GM19455 (cell line): ENCODE results near the gene FZD10.

Experiments
- ATAC-seq: cut with Tn5 transposase; IDR thresholded peaks from one replicate; pipeline ENCODE4 v1.9.1; 2021; ENCODE audit not compliant: unreplicated experiment

FZD10 gene

DNA sequence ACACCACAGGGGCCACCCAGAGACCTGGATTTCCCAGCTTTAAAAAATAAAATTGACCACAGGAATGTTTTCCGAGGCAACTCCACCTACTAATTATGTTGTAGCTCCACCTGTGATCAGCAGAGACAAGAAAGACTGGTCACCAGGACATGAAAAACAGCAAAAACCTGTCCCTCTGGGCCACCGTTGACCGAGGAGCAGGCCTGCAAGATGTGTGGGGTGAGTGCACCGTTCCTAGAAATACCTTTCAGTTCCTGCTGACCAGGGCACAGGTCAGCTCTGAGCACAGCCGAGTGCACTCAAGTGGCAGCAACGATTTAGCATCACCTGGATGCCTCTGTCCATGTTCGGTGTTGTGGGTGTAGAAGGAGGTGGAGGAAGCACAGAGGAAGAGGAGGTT lies 16.9 kb downstream of the FZD10 start:
- no peak for ATAC-seq

- ATAC-seq, result no peak
These were observed 17.4 kb downstream of the FZD10 start for GRCh38 chr12:130179621-130180020.

- no peak for ATAC-seq
These were observed 18.9 kb downstream of the FZD10 start for GRCh38 chr12:130181211-130181610.

- ATAC-seq, result no peak
These were observed 21.5 kb downstream of the FZD10 start for GRCh38 chr12:130183585-130184370.

GRCh38 chr12:130184404-130185090 lies 22.3 kb downstream of the FZD10 start:
- ATAC-seq, result no peak

DNA sequence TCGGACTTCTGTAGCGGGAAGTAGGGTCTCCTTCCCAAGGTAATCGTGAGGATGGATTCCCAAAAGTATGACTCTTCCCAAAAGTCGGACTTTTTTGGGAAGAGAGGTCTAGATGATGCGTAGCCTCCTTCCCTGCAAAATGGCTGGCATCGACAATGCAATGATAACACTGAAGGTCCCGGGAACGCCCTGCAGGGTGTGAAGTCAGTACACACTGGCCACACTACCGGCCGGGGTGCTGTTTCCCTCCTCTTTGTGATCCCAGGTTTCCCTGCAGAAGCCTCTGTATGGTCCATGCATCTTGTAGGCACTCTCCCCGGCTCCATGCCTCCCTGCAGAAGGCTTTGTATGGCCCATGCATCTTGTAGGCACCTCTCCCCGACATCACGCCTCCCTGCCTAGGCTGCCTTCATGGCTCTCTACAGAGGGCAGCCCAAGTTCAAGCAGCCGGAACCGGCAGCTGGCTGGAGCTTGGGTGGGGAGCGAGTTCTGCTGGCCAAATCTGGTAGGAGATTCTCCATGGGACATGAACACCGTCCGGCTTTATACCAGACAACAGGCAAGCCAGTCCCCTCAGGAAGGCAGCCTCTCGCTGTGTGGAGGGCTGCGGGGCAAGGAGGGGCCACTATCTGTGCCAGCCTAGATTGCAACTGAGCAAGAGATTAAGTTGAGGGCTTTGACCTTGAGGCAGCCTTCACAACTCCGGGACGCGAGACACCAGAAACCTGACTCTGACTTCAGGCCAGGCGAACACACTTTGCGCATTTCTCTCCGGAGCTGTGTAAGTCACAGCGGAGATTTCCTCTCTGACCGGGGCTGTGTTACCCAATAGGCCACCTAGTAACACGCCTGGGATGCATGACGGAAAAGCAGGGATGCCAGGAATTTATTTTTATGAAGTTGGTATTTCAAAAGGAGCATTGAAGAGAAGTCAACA lies 23.5 kb downstream of the FZD10 start:
- ATAC-seq, result no peak

DNA sequence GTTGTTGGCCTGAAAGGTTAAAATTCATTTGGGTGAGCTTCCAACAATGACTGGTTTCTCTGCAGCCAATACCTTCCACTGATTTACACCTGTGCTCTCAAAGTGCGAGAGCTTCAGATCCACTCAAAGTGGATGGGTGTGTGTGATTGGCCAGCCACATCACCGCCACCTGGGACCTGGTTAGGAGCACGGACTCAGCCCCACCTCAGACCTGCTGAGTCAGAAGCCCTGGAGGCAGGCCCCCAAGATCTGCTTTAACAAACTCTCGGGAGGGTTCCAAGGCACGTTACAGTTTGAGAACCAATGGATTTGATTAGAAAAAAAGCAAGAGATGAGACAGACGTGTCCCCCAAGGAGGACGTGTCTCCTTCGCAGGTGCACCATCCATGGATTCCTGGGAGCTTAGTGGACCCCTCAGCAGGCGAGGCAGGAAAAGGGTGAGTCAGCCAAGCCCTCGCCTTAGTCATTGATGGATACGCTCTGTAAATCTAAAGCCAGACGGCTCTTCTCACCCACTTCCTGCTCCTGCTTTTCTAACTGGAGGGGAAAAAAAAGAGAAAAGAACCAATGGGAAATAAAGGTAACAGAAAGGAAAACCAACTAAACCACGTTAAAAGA lies 24.5 kb downstream of the FZD10 start:
- ATAC-seq, result no peak

DNA sequence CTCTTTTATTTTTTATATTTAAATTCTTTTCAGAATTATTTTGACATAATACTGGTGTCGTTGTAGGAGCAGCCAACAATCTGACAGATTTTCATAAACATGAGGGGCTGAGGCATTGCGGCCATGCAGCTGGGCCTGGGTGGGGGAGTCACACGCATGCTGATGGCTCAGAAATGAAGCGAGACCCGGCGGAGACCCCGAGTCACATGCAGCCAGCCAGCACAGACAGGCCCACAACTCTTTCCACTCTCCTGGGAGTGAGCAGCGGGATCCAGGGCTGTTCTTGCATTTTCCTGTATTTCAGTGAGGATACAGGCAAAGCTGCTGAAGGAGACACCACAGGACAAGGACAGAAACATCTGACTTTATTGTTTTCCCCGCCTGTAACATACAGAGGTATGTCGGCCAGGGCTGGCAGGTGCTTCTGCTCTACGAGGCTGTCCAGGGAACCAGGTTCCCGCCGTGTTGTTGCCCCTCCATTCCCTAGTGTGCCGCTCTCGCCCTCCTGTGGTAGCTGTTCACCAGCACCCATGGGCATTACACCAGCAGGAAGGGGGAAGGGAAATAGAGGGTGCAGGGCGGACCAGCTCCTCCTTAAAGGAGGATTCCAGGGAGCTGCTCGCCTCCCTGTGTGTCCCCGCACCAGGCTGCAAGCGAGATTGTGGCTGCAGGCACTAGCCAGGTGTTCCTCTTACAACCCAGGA lies 30.5 kb downstream of the FZD10 start:
- ATAC-seq, result no peak

GRCh38 chr12:130194154-130194553 lies 31.9 kb downstream of the FZD10 start:
- ATAC-seq, result no peak

DNA sequence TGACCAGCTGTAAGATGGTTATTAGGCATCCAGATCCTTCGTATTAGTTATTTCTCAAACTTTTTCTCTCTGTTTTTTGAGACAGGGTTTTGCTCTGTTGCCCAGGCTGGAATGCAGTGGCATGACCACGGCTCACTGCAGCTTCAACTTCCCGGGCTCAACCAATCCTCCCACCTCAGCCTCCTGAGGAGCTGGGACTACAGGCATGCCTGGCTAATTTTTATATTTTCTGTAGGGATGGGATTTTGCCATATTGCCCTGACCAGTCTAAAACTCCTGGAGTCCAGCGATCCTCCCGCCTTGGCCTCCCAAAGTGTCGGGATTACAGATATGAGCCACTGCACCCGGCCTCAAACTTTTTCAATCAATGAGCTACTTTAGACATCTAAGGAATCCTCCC lies 33.1 kb downstream of the FZD10 start:
- ATAC-seq, result no peak

GRCh38 chr12:130195776-130196175 lies 33.5 kb downstream of the FZD10 start:
- no peak for ATAC-seq

DNA sequence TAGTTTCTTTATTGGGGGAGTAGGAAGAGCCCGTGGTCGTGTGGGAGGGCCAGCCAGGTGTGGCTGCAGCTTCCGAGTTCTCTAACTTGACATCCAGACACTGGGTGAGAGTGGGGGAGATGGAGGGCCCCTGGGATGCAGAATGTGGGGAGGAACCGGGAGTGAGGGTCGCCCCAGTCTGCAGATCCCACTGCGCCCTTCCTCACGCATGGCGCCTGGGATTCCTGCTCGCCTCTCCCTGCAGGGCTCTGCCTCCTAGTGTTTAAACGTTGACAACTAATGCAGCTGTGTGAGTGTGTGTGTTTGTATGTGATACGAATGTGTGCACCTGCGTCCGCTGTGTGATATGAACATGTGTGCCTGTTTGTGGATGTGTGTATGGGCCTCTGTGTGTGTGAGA lies 34.6 kb downstream of the FZD10 start:
- no peak for ATAC-seq

GRCh38 chr12:130198026-130198662 lies 35.9 kb downstream of the FZD10 start:
- ATAC-seq, result no peak

- ATAC-seq, result no peak
These were observed 36.4 kb downstream of the FZD10 start for GRCh38 chr12:130198663-130199060.

DNA sequence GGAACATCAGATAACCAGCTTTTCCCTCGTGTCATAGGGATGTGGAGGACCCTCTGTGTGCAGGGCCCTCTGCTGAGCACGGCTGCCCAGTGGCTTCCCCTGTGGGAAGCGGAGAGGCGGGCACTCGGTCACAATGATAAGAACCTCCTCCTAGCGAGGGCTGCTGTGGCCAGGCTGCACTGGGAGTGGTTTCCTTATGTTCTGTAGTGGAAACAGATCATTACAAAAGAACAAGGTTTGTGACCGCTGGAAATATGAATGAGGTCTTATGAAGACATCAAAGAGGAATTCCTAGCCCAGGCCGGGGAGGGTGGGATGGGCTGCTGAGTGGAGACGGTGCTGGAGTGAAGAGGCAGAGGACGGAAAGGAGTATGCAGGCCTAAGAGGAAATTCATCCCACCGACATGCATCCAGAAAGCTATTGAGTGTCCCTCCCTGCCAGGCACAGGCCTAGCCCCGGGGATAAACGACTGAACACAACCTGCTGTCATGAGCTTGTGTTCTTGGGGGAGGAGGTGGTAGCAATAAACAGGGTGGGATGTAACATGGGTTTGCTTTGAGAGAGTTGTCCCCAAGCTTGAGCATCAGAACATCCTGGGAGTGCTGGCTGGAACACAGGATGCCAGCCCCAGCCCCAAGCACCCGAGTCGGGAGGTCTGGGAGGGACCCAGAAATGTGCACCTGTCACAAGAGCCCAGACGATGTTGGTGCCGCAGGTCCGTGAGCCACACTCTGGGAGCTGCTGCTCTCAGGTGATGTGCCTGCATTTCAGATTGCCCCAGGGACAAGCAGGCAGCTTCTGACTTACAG lies 37.5 kb downstream of the FZD10 start:
- ATAC-seq, result no peak

DNA sequence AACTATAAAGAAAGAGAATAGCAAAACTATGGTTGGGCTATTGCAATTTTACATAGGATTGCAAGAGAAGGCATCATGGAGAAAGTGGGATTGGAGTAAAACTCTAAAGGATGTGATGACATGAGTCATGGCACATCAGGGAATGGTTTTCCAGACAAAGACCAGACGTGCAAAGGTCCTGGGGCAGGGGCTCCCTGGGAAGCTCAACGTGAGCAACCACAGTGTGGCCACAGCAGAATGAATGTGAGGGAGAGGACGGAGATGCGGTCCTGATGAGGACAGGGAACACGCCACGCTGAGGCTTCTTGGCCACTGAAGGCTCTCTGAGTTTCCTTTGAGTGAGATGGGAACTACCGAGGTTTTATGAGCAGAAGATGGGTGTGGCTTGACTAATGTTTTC lies 38.2 kb downstream of the FZD10 start:
- ATAC-seq, result no peak

DNA sequence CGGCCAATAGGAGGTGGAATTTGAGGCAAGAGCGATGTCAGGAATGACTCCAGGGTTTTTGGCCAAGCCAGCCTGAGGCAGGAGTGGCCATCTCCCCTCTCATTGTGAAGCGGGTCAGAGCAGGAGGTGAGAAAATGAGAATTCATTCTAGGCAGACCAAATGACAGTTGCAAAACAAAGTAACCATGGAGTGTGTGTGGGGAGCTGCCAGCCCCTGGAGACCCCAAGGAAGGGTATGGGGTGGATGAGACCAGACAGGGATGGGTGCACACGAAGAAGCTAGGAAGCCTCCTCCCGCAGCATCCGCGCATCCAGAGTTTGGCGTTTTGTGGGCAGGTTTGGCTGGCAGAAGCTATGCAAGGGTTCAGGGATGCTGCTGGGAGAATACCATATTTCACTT lies 38.8 kb downstream of the FZD10 start:
- ATAC-seq, result no peak

- ATAC-seq, result no peak
These were observed 39.9 kb downstream of the FZD10 start for GRCh38 chr12:130202201-130202600.

DNA sequence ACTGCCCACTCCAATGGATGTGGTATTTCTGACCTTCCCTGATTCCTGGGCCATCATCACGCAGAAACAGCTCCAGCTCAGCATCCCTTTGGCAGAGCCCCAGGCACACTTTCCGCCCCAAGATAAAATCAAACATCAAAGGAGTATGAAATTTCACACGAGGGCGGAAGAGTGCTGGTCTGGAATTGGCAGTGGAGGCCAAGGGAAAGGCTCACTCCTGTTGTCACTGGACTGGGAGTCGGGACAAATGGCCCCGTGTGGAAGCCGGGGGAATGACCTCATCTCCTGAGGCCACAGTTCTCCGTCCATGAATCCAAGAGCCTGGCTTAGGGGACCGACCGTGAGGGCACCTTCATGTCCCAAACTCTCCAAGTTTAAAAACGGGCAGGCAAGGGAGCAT lies 40.9 kb downstream of the FZD10 start:
- no peak for ATAC-seq
